ENCODE results near the gene PTPRR.
"Not testable (repeated sequence)": the region's sequence is repeated elsewhere in the genome, so short reads cannot be mapped to it uniquely, and the experiment has no call there.

The PTPRR gene

GRCh38 chr12:70838127-70838526, 82.4 kb downstream of the PTPRR start:
- no peak for DNase-seq

- no peak for DNase-seq
Measured at GRCh38 chr12:70837026-70837425, 83.5 kb downstream of the PTPRR start.

- no peak for DNase-seq
Measured at GRCh38 chr12:70835948-70836347, 84.6 kb downstream of the PTPRR start.

- DNase-seq = no peak
Measured at GRCh38 chr12:70831543-70831942, 89.0 kb downstream of the PTPRR start.

- no peak for DNase-seq
Measured at GRCh38 chr12:70830221-70831061, 90.1 kb downstream of the PTPRR start.

- DNase-seq = no peak
Measured at GRCh38 chr12:70829070-70829469, 91.5 kb downstream of the PTPRR start.

- no peak for DNase-seq
Measured at GRCh38 chr12:70828351-70828750, 92.2 kb downstream of the PTPRR start.

GRCh38 chr12:70826156-70826555, 94.4 kb downstream of the PTPRR start:
- DNase-seq = no peak

- DNase-seq = no peak
Measured at GRCh38 chr12:70824511-70824910, 96.0 kb downstream of the PTPRR start.

- DNase-seq = no peak
Measured at GRCh38 chr12:70823182-70823976, 97.2 kb downstream of the PTPRR start.

GRCh38 chr12:70822412-70822811, 98.1 kb downstream of the PTPRR start:
- DNase-seq = no peak

GRCh38 chr12:70815971-70816391, 104.6 kb downstream of the PTPRR start:
- DNase-seq = no peak

- no peak for DNase-seq
Measured at GRCh38 chr12:70815056-70815455, 105.5 kb downstream of the PTPRR start.

- DNase-seq = no peak
Measured at GRCh38 chr12:70813559-70813958, 107.0 kb downstream of the PTPRR start.

GRCh38 chr12:70812136-70812535, 108.4 kb downstream of the PTPRR start:
- no peak for DNase-seq

GRCh38 chr12:70809887-70810286, 110.7 kb downstream of the PTPRR start:
- no peak for DNase-seq

GRCh38 chr12:70807993-70808392, 112.5 kb downstream of the PTPRR start:
- not testable (repeated sequence) for DNase-seq

- no peak for DNase-seq
Measured at GRCh38 chr12:70806827-70807226, 113.7 kb downstream of the PTPRR start.

GRCh38 chr12:70806043-70806442, 114.5 kb downstream of the PTPRR start:
- no peak for DNase-seq

GRCh38 chr12:70798016-70798783, 122.3 kb downstream of the PTPRR start:
- DNase-seq = no peak

- no peak for DNase-seq
Measured at GRCh38 chr12:70796989-70797388, 123.5 kb downstream of the PTPRR start.

- DNase-seq = no peak
Measured at GRCh38 chr12:70795608-70796007, 124.9 kb downstream of the PTPRR start.

GRCh38 chr12:70794131-70794530, 126.4 kb downstream of the PTPRR start:
- no peak for DNase-seq

Measured in NCI-H146 (cell line).